Effector memory CD8-positive, alpha-beta T cell (primary cell): Measurements from ENCODE around the gene XDH.

ENCODE experiments used
- ATAC-seq: fragments of 150-1000 bp; cut with Tn5 transposase; replicated peaks from 2 replicates; pipeline ENCODE4 v1.10.0; 2021; ENCODE audit warnings: mild to moderate bottlenecking, moderate library complexity
- DNase-seq, 3 experiments: peaks; one replicate each; pipeline ENCODE4 v3.0.0; 2021
- H3K27ac Mint-ChIP-seq, 2 donors: one replicate each; pipeline ENCODE4 v1.8.0; 2022; ENCODE audit warnings: mild to moderate bottlenecking in 2 of 2, mixed read lengths in 2 of 2, moderate library complexity in 2 of 2
- H3K27me3 Mint-ChIP-seq, 2 donors: one replicate each; pipeline ENCODE4 v1.8.0; 2022; ENCODE audit warnings: mixed read lengths in 2 of 2
- H3K36me3 Mint-ChIP-seq: one replicate; pipeline ENCODE4 v1.8.0; 2022; ENCODE audit warnings: mild to moderate bottlenecking, moderate library complexity, mixed read lengths; ENCODE audit not compliant: insufficient read depth
- H3K4me1 Mint-ChIP-seq, 2 donors: one replicate each; pipeline ENCODE4 v1.8.0; 2022; ENCODE audit warnings: low read depth in 2 of 2, mixed read lengths in 2 of 2
- H3K4me3 Mint-ChIP-seq, 2 donors: one replicate each; pipeline ENCODE4 v1.8.0; 2022; ENCODE audit warnings: mild to moderate bottlenecking in 2 of 2, mixed read lengths in 2 of 2, moderate library complexity in 2 of 2
- H3K9me3 Mint-ChIP-seq, 2 donors: one replicate each; pipeline ENCODE4 v1.8.0; 2022; ENCODE audit warnings: mixed read lengths in 2 of 2
- total RNA-seq, 9 experiments: gene quantifications; one replicate each; lab custom pipeline; 2026; lab: John Stamatoyannopoulos, UW

XDH gene
- 0 to 0.07 (median 0) reads per million in 9 experiments for total RNA-seq

DNA sequence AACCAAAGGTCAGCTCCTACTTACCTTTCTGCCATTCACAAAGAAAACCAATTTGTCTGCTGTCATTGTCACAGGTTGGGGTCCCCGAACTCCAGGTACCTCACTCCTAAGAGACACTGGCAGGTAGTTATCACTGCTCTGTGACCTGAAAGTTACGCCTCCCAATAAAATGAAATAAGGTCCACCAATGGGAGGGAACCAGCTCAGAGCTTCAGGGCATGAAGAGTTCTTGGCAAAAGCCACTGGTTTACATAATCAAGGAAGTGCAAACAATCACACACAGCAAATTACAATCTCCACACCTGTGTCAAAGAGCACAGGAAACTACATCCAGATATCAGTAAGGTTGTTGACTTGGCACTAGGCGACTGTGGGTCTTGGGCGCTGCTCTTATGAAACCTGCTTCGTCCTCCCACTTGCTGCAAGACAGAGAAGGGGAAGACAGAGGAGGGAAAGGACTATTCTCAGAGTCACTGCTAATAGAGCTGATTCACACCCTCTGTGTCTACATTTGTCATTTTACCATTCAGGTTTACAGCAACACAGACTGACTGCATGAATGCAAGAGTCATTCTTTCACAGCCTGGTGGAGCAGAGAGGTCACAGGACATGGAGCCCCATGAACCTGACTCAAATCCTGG lies at the start of gene XDH:
TSS of gene XDH (minus strand) at position 142 of the 641 bp plus-strand sequence. CDS start at position 66, 76 bp downstream.
- H3K27me3 Mint-ChIP-seq, result peaks cover 0 to 5% of the 10 kb centered on the region in 2 donors
- no peak for ATAC-seq
- no peaks in the 10 kb centered on the region for H3K36me3 Mint-ChIP-seq
- DNase-seq, result no peak
- peak within 1 kb of the TSS; percentile 26 to 35 for H3K27ac Mint-ChIP-seq
- H3K9me3 Mint-ChIP-seq, result peaks cover 5 to 12% of the 10 kb centered on the region in 2 donors
- H3K4me3 Mint-ChIP-seq, result peak within 1 kb of the TSS; percentile 74 to 79
- H3K4me1 Mint-ChIP-seq, result peaks cover 14 to 18% of the 10 kb centered on the region in 2 donors

DNA sequence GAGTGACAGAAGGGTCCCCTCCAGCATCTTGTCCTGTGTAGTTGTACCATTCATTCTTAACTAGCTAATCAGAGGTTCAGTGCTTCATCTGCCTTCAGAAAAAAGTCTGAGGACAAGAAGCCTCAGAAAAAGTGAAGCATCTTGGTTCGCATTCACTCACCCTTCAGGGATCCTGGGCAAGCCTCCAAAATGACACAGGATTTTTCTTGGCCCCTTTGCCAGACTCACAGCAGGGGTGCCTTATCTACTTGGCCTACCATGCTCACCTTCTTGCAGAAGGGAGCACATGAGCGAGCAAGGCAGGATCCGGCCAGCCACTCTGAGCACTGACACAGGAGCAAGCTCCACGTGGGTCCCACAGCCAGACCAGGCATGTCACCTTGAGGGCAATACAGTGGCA lies 43.1 kb upstream of the XDH start:
- H3K27ac Mint-ChIP-seq, result no peak overlapping the region
- no peak for ATAC-seq
- H3K9me3 Mint-ChIP-seq, result peaks cover 5 to 7% of the 10 kb centered on the region in 2 donors
- H3K36me3 Mint-ChIP-seq, result no peaks in the 10 kb centered on the region
- H3K27me3 Mint-ChIP-seq, result peaks cover 26 to 36% of the 10 kb centered on the region in 2 donors
- no peaks in the 10 kb centered on the region for H3K4me1 Mint-ChIP-seq
- H3K4me3 Mint-ChIP-seq, result no peak overlapping the region
- no peak for DNase-seq

- Mint-ChIP-seq H3K27ac (no peak overlapping the region), H3K4me3 (no peak overlapping the region), H3K4me1 (no peaks in the 10 kb centered on the region), H3K27me3 (peaks cover 28 to 42% of the 10 kb centered on the region in 2 donors), H3K9me3 (peaks cover 6 to 9% of the 10 kb centered on the region in 2 donors), H3K36me3 (no peaks in the 10 kb centered on the region)
- DNase-seq (no peak), ATAC-seq (no peak)
Measured at GRCh38 chr2:31446848-31447247, 32.3 kb upstream of the XDH start.

GRCh38 chr2:31442376-31442775 lies 27.8 kb upstream of the XDH start:
- no peak overlapping the region for H3K4me3 Mint-ChIP-seq
- ATAC-seq (no peak), DNase-seq (no peak)
- no peaks in the 10 kb centered on the region for H3K36me3 Mint-ChIP-seq
- no peaks in the 10 kb centered on the region for H3K4me1 Mint-ChIP-seq
- peaks cover 10 to 20% of the 10 kb centered on the region in 2 donors for H3K27me3 Mint-ChIP-seq
- H3K9me3 Mint-ChIP-seq, result peaks cover 0 to 6% of the 10 kb centered on the region in 2 donors
- H3K27ac Mint-ChIP-seq, result no peak overlapping the region

- Mint-ChIP-seq H3K9me3 (peaks cover 0 to 6% of the 10 kb centered on the region in 2 donors), H3K27me3 (peaks cover 10 to 20% of the 10 kb centered on the region in 2 donors), H3K4me1 (no peaks in the 10 kb centered on the region), H3K36me3 (no peaks in the 10 kb centered on the region), H3K27ac (no peak overlapping the region), H3K4me3 (no peak overlapping the region)
- no peak for DNase-seq
- no peak for ATAC-seq
Measured at GRCh38 chr2:31440764-31441163, 26.2 kb upstream of the XDH start.

DNA sequence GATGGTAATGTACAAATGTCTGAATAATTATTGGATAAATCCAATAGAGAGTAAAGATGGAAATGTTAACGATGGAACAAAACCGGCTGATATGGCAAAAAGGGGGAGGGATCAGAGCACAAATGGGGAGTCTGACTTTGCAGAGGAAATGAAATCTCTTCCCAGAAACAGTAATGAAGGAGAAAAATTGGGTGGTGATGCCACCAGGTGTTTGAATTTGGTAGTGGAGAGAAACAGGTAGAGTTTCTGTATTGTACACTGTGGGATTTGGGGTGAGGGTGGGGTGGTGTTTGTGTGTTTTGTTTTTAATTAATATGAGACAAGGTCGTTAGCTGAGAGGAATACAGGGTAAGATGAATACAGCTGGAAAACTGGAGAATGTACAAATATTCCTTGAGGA lies 20.4 kb upstream of the XDH start:
- DNase-seq (no peak), ATAC-seq (no peak)
- H3K36me3 Mint-ChIP-seq, result no peaks in the 10 kb centered on the region

DNA sequence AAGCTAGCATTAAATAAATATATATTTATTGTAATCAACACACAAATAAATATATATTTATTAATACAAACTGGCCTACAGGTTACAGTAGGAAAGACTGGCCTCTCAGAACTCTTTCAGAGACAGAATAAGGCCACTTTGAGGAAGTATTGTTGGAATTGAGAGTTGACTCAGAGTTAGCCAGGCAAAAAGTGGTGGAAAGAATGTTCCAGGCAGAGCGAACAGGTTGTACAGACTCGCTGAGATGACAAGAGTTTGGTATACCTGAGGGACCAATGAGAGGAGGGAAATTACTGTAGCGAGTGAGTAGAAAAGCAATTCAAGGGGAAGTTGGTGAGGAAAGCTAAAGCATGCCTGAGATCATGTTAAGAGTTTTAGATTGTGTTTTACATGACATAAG lies 19.0 kb upstream of the XDH start:
- no peak for DNase-seq
- Mint-ChIP-seq H3K27me3 (peaks cover 13 to 14% of the 10 kb centered on the region in 2 donors), H3K27ac (no peak overlapping the region), H3K4me1 (peaks cover 7 to 13% of the 10 kb centered on the region in 2 donors), H3K4me3 (no peak overlapping the region), H3K36me3 (no peaks in the 10 kb centered on the region), H3K9me3 (no peaks in the 10 kb centered on the region)
- ATAC-seq, result no peak

More for the DNA sequence above, 20.4 kb upstream of the XDH start:
- Mint-ChIP-seq H3K9me3 (no peaks in the 10 kb centered on the region), H3K4me3 (no peak overlapping the region), H3K4me1 (peaks cover 2 to 5% of the 10 kb centered on the region in 2 donors), H3K27ac (no peak overlapping the region), H3K27me3 (peaks cover under 1% of the 10 kb centered on the region in 2 donors)

DNA sequence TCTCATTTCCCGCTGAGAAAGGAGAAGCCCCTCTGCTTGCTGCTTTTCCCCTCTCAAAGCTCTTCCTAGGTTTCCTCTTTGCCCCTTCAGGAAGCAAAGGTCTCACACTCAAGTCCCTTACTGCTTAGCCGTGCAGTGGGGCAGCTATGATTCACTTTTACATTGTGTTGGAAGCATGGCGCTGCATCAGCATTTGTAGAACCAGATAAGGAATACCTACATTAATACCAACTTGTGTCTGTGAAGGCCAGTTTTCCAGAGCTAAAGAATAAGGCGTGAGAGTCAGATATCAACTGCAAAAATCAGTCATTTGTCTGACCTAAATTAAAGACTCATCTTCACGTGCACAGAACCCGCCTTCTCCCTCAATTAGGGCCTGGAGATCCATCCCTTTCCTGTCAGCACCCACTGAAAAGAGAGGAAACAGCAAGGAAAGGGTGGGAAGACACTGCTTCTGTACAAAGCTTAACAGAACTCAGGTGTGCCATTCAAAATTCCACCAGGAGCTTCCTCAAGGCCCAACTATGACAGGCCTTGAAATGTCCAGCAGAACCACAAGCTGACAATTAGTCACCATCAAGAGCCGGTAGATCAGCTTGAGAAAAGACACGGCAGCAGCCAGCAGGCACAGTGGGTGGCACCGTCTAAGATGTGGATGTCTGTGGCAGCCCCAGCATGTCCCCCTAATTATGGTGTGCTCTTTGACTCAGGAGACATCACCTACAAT lies 16.1 kb upstream of the XDH start:
- no peak for DNase-seq
- H3K4me1 Mint-ChIP-seq, result peaks cover 7 to 13% of the 10 kb centered on the region in 2 donors
- H3K4me3 Mint-ChIP-seq, result no peak overlapping the region
- peak; percentile 17 for ATAC-seq
- H3K27me3 Mint-ChIP-seq, result peaks cover 13 to 34% of the 10 kb centered on the region in 2 donors
- H3K27ac Mint-ChIP-seq, result no peak overlapping the region
- no peaks in the 10 kb centered on the region for H3K9me3 Mint-ChIP-seq
- H3K36me3 Mint-ChIP-seq, result no peaks in the 10 kb centered on the region

GRCh38 chr2:31429759-31430438 lies 15.4 kb upstream of the XDH start:
- peak overlapping the region in 1 of 2 donors; percentile 19 for H3K4me3 Mint-ChIP-seq
- peak; percentile 84 for ATAC-seq
- peak in 2 of 3 experiments; percentile 17 to 19 for DNase-seq
- no peaks in the 10 kb centered on the region for H3K36me3 Mint-ChIP-seq
- H3K27me3 Mint-ChIP-seq, result peaks cover 13 to 38% of the 10 kb centered on the region in 2 donors
- H3K4me1 Mint-ChIP-seq, result peaks cover 7 to 13% of the 10 kb centered on the region in 2 donors
- H3K27ac Mint-ChIP-seq, result no peak overlapping the region
- no peaks in the 10 kb centered on the region for H3K9me3 Mint-ChIP-seq

DNA sequence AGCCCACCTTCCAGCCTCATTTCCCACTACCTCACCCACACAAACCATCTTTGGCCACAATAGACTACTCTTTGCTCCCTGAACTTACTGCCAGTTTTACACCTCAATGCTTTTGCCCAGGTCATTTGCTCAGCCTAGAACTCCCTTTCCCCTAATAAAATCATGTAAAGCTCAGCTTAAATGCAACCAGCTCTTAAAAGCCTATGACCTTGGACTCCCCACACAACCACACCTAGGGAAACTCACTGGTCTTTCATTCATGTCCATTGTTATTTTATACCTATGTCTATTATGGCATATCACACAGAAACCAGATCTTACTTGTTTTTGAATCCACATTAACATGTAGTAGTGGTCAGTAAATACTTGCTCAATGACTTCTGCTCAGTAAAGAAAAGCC lies 14.5 kb upstream of the XDH start:
- H3K4me1 Mint-ChIP-seq, result peaks cover 7 to 13% of the 10 kb centered on the region in 2 donors

DNA sequence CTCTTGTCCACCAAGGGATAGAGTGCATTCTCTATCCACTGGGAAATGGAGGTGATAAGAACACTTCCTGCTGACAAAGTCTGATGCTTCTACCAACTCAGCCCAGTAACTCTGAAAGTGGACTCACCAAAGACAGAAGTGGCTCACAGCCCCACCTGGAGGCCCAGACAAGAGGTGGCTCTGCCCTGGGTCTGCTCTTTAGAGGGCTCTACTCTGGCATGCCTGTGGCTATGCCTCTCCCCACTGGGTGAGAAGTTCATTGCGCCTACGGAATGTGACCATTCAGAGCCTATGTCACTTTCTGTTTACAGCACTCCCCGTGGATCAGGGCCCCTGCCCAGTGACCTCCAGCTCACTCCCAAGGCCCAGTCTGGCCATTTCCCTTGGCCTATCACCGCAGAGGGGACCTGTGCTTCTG lies 13.5 kb upstream of the XDH start:
- peaks cover 7 to 13% of the 10 kb centered on the region in 2 donors for H3K4me1 Mint-ChIP-seq
- DNase-seq (no peak), ATAC-seq (no peak)
- no peaks in the 10 kb centered on the region for H3K9me3 Mint-ChIP-seq
- H3K4me3 Mint-ChIP-seq, result no peak overlapping the region
- no peak overlapping the region for H3K27ac Mint-ChIP-seq
- peaks cover 24 to 38% of the 10 kb centered on the region in 2 donors for H3K27me3 Mint-ChIP-seq
- no peaks in the 10 kb centered on the region for H3K36me3 Mint-ChIP-seq

More for the DNA sequence above, 14.5 kb upstream of the XDH start:
- H3K27ac Mint-ChIP-seq, result no peak overlapping the region
- no peaks in the 10 kb centered on the region for H3K36me3 Mint-ChIP-seq
- DNase-seq (no peak), ATAC-seq (no peak)
- H3K27me3 Mint-ChIP-seq, result peaks cover 17 to 38% of the 10 kb centered on the region in 2 donors
- no peaks in the 10 kb centered on the region for H3K9me3 Mint-ChIP-seq
- no peak overlapping the region for H3K4me3 Mint-ChIP-seq

- H3K9me3 Mint-ChIP-seq, result no peaks in the 10 kb centered on the region
- no peak overlapping the region for H3K4me3 Mint-ChIP-seq
- DNase-seq, result no peak
- no peak for ATAC-seq
- no peaks in the 10 kb centered on the region for H3K36me3 Mint-ChIP-seq
- peaks cover 24 to 38% of the 10 kb centered on the region in 2 donors for H3K27me3 Mint-ChIP-seq
- no peak overlapping the region for H3K27ac Mint-ChIP-seq
- peaks cover 7 to 13% of the 10 kb centered on the region in 2 donors for H3K4me1 Mint-ChIP-seq
Measured at GRCh38 chr2:31426096-31426495, 11.6 kb upstream of the XDH start.

GRCh38 chr2:31421634-31422033 lies 7.1 kb upstream of the XDH start:
- H3K27ac Mint-ChIP-seq, result no peak overlapping the region
- ATAC-seq, result no peak

More at GRCh38 chr2:31421634-31422033, 7.1 kb upstream of the XDH start:
- Mint-ChIP-seq H3K9me3 (peaks cover 5 to 12% of the 10 kb centered on the region in 2 donors), H3K36me3 (no peaks in the 10 kb centered on the region), H3K4me3 (no peak overlapping the region), H3K27me3 (peaks cover 15 to 17% of the 10 kb centered on the region in 2 donors), H3K4me1 (peaks cover 0 to 4% of the 10 kb centered on the region in 2 donors)
- DNase-seq, result no peak
